ENCODE measurements around the gene REXO5.

GRCh38 chr16:20781697-20782096, 24.6 kb upstream of the REXO5 start:
- TF ChIP-seq CTCF (IDR thresholded peaks at IDR 0.05; ENCODE audit: low read depth, low read length, poor library complexity, severe bottlenecking) (no peak), EZH2phosphoT487 (IDR thresholded peaks at IDR 0.05; ENCODE audit: borderline replicate concordance, low read length) (no peak)
